Measurements from ENCODE around the gene LRRC37A2. TPM values are rescaled to one million over a fixed set of nuclear protein-coding genes. Genes with fewer than 3 reads are reported as not detected.
"Not testable (repeated sequence)": the region's sequence is repeated elsewhere in the genome, so short reads cannot be mapped to it uniquely, and the experiment has no call there.

LRRC37A2 gene
- total and polyA plus RNA-seq, 10 of the 15 experiments (the other 5 are each of a cell fraction or from before 2014, with no cell fraction given): 2.8 to 10.5 (median 5.9) TPM

- H4K20me1 ChIP-seq (ENCODE audit: control insufficient read depth, insufficient read depth); H3K79me2 ChIP-seq (ENCODE audit: control insufficient read depth, insufficient read depth, low read length); H3K4me1 ChIP-seq (ENCODE audit: control insufficient read depth, insufficient read depth, low read length); FAIRE-seq; H3K36me3 ChIP-seq (ENCODE audit: control insufficient read depth in 2 of 2, insufficient read depth in 2 of 2, low read length in 1 of 2); POLR2A ChIA-PET; H3K9ac ChIP-seq (ENCODE audit: control insufficient read depth, insufficient read depth, low read length); H3K27me3 ChIP-seq (replicated peaks in 1 of 2; ENCODE audit: control insufficient read depth in 2 of 2, insufficient read depth in 2 of 2, low read length in 1 of 2); H3K9me3 ChIP-seq (replicated peaks; ENCODE audit: control insufficient read depth, insufficient read depth, low read length); intact Hi-C loops (cut with micrococcal nuclease; ENCODE audit: unreplicated experiment); H3K4me3 ChIP-seq; CTCF ChIA-PET; H2AFZ ChIP-seq (ENCODE audit: control insufficient read depth, low read depth, low read length); H3K4me2 ChIP-seq (ENCODE audit: control insufficient read depth, insufficient read depth); H3K27ac ChIP-seq (ENCODE audit: control insufficient read depth, insufficient read depth); RAD21 ChIA-PET (ENCODE audit: unreplicated experiment); SMC1A ChIA-PET (ENCODE audit: uncharacterized antibody, unreplicated experiment); DNase-seq (ENCODE audit: low read depth, low spot score); in situ Hi-C loops (cut with MboI); BruUV-seq (replicated peaks): not testable (repeated sequence)
- ATAC-seq: peak; percentile 87
- WGBS (ENCODE audit: insufficient coverage, insufficient replicate concordance, low lambda C conversion rate, missing lambda C conversion rate): no CpG with 5 or more reads among the region's 95 CpGs
These were observed 78.2 kb downstream of the LRRC37A2 start, which contains the start of gene NSF for GRCh38 chr17:46590157-46591146. NSF (plus strand) TSS chr17:46590669; CDS start chr17:46590776, 107 bp downstream.

- H3K36me3 ChIP-seq (ENCODE audit: control insufficient read depth in 2 of 2, insufficient read depth in 2 of 2, low read length in 1 of 2); CTCF ChIA-PET; H3K27ac ChIP-seq (ENCODE audit: control insufficient read depth, insufficient read depth); in situ Hi-C loops (cut with MboI); SMC1A ChIA-PET (ENCODE audit: uncharacterized antibody, unreplicated experiment); DNase-seq (ENCODE audit: low read depth, low spot score); POLR2A ChIA-PET; H3K79me2 ChIP-seq (ENCODE audit: control insufficient read depth, insufficient read depth, low read length); H4K20me1 ChIP-seq (ENCODE audit: control insufficient read depth, insufficient read depth); H3K27me3 ChIP-seq (replicated peaks in 1 of 2; ENCODE audit: control insufficient read depth in 2 of 2, insufficient read depth in 2 of 2, low read length in 1 of 2); H3K9me3 ChIP-seq (replicated peaks; ENCODE audit: control insufficient read depth, insufficient read depth, low read length); RAD21 ChIA-PET (ENCODE audit: unreplicated experiment); H2AFZ ChIP-seq (ENCODE audit: control insufficient read depth, low read depth, low read length); FAIRE-seq; H3K4me3 ChIP-seq; H3K9ac ChIP-seq (ENCODE audit: control insufficient read depth, insufficient read depth, low read length); intact Hi-C loops (cut with micrococcal nuclease; ENCODE audit: unreplicated experiment); H3K4me2 ChIP-seq (ENCODE audit: control insufficient read depth, insufficient read depth); H3K4me1 ChIP-seq (ENCODE audit: control insufficient read depth, insufficient read depth, low read length): not testable (repeated sequence)
- peak; percentile 88 for ATAC-seq
- TSS peak; percentile 55 for BruUV-seq (replicated peaks)
- no CpG with 5 or more reads among the region's 7 CpGs for WGBS (ENCODE audit: insufficient coverage, insufficient replicate concordance, low lambda C conversion rate, missing lambda C conversion rate)
These were observed 79.1 kb downstream of the LRRC37A2 start for GRCh38 chr17:46591332-46591731.
